Naive thymus-derived CD8-positive, alpha-beta T cell (primary cell): ENCODE measurements around the gene ARG1. TPM values are rescaled to one million over a fixed set of nuclear protein-coding genes. Genes with fewer than 3 reads are reported as not detected.
A peak's percentile ranks its signal among the peaks of the same experiment; 100 is the strongest.

Experiments
- ATAC-seq, 2 donors: fragments of 150-1000 bp; cut with Tn5 transposase in 1 of 2; sonication (Bioruptor Pico), chemical (Tn5 transposase) in 1 of 2; 1 replicate in 1 of 2; 2 replicates in 1 of 2; pipeline ENCODE4 v1.10.0; 2021; ENCODE audit warnings: mild to moderate bottlenecking in 2 of 2, moderate library complexity in 2 of 2
- POLR2A ChIA-PET: fragments of 350-600 bp; sonication (Branson Sonifier 250); formaldehyde crosslinking; loops from one replicate; lab custom pipeline; 2021; ENCODE audit warnings: antibody characterized with exemption; lab: Charles Lee
- DNase-seq, 10 donors: peaks; one replicate each; pipeline versions ENCODE4 v3.0.0 to v3.0.0-alpha.2; 2020 to 2022
- H3K27ac Mint-ChIP-seq, 10 donors: one replicate each; pipeline ENCODE4 v1.8.0; 2020 to 2022; ENCODE audit warnings: mild to moderate bottlenecking in 10 of 10, mixed read lengths in 10 of 10, moderate library complexity in 4 of 10, inconsistent platforms in 1 of 10
- H3K27me3 Mint-ChIP-seq, 5 donors: one replicate each; pipeline ENCODE4 v1.8.0; 2021 to 2022; ENCODE audit warnings: mixed read lengths in 5 of 5
- H3K36me3 Mint-ChIP-seq, 3 donors: one replicate each; pipeline ENCODE4 v1.8.0; 2020 to 2022; ENCODE audit warnings: mixed read lengths in 3 of 3, mild to moderate bottlenecking in 2 of 3, inconsistent platforms in 1 of 3
- H3K4me1 Mint-ChIP-seq, 4 donors: one replicate each; pipeline ENCODE4 v1.8.0; 2021 to 2022; ENCODE audit warnings: mixed read lengths in 4 of 4
- H3K4me3 Mint-ChIP-seq, 10 donors: one replicate each; pipeline ENCODE4 v1.8.0; 2020 to 2022; ENCODE audit warnings: mild to moderate bottlenecking in 10 of 10, mixed read lengths in 10 of 10, moderate library complexity in 6 of 10, inconsistent platforms in 1 of 10
- H3K9me3 Mint-ChIP-seq, 9 donors: one replicate each; pipeline ENCODE4 v1.8.0; 2020 to 2022; ENCODE audit warnings: mixed read lengths in 9 of 9, mild to moderate bottlenecking in 3 of 9, inconsistent platforms in 1 of 9, moderate library complexity in 1 of 9
- polyA plus RNA-seq, 3 donors: library from polyadenylated mRNA; unstranded; fragments of 300-500 nt; fragmentation: Illumina TruSeq; gene quantifications; one replicate each; pipeline ENCODE4 v1.2.3, GENCODE V29; 2021
- total RNA-seq, 8 experiments: library from RNA in 2 of 8; stranded (reverse) in 2 of 8; gene quantifications; one replicate each; pipeline ENCODE4 v1.2.3 and lab custom pipeline; 2021 to 2026

Gene ARG1
- total and polyA plus RNA-seq, 5 experiments from 2014 or later, result not detected

DNA sequence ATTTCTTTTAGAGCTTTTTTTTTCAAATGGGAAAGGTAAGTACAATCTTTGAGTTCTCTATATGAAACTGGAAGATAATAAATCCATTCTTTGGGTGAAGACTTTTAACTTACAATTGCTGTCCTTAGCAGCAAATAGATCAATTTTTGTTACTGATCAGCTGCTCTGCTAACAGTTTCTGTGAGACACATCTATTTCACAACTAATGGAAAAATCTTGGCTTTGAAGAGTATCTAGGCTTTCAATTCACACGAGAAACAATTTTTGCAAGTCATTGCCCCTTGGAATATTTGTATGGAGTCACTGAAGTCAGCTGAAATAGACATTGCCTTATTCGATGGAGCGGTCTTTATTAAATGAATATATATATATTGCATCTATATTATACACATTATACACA, 20.5 kb upstream of the ARG1 start:
- POLR2A ChIA-PET, result no interaction called here
- no peak overlapping the region for H3K4me3 Mint-ChIP-seq
- no peaks in the 10 kb centered on the region for H3K9me3 Mint-ChIP-seq
- peaks cover 0 to 4% (median 0%) of the 10 kb centered on the region in 5 donors for H3K27me3 Mint-ChIP-seq
- no peak for ATAC-seq
- no peaks in the 10 kb centered on the region for H3K4me1 Mint-ChIP-seq
- DNase-seq, result no peak
- H3K27ac Mint-ChIP-seq, result no peak overlapping the region
- peaks cover 0 to 4% (median 0%) of the 10 kb centered on the region in 3 donors for H3K36me3 Mint-ChIP-seq

DNA sequence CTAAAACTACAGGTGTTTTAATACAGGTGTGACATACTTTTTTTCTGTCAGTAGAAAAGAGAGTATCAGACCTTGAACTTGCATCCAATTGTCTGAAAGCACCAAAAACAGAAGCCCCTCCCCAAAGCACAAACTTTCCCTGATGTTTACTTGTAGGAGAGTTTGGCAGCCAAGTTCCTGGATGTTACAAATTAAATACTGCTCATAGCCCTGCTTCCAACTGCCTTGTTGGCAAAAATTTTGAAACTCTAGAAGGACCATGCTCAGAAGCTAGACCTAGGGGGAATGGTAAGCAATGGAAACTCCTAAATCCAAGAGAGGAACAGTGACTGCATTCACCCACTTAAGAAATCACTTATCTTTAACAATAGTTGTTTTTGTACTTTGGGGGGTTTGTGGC, 17.0 kb upstream of the ARG1 start:
- no peak overlapping the region for H3K27ac Mint-ChIP-seq
- POLR2A ChIA-PET, result no interaction called here
- DNase-seq (no peak), ATAC-seq (no peak)
- H3K36me3 Mint-ChIP-seq, result peaks cover 0 to 4% (median 2%) of the 10 kb centered on the region in 3 donors
- H3K4me1 Mint-ChIP-seq, result no peaks in the 10 kb centered on the region
- H3K9me3 Mint-ChIP-seq, result peaks cover 0 to 5% (median 0%) of the 10 kb centered on the region in 9 donors
- H3K4me3 Mint-ChIP-seq, result no peak overlapping the region
- H3K27me3 Mint-ChIP-seq, result peaks cover 0 to 4% (median 0%) of the 10 kb centered on the region in 5 donors

DNA sequence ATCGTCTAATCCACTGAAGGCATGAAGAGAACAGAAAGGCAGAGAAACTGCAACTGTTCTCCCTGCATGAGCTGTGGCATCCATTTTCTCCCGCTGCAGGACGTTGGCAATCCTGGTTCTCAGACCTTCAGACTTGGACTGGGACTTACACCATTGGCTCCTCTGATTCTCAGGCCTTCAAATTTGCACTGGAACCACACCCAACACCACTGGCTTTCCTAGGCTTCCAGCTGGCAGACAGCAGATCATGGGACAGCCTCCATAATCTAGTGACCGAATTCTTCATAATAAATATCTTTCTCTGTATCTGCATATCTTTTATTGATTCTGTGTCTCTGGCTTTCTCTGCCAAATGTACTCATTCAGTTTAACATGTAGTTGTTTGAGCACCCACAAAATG, 14.1 kb upstream of the ARG1 start:
- H3K4me1 Mint-ChIP-seq, result no peaks in the 10 kb centered on the region
- ATAC-seq, result no peak
- peaks cover 0 to 2% (median 0%) of the 10 kb centered on the region in 3 donors for H3K36me3 Mint-ChIP-seq

GRCh38 chr6:131561925-131562707, 10.9 kb upstream of the ARG1 start:
- no peaks in the 10 kb centered on the region for H3K4me1 Mint-ChIP-seq
- no peak overlapping the region for H3K27ac Mint-ChIP-seq
- POLR2A ChIA-PET, result no interaction called here
- DNase-seq (no peak), ATAC-seq (no peak)
- H3K9me3 Mint-ChIP-seq, result peaks cover 0 to 5% (median 0%) of the 10 kb centered on the region in 9 donors
- no peak overlapping the region for H3K4me3 Mint-ChIP-seq
- peaks cover 0 to 4% (median 3%) of the 10 kb centered on the region in 3 donors for H3K36me3 Mint-ChIP-seq
- peaks cover 0 to 3% (median 0%) of the 10 kb centered on the region in 5 donors for H3K27me3 Mint-ChIP-seq

More for the DNA sequence above, 14.1 kb upstream of the ARG1 start:
- Mint-ChIP-seq H3K4me3 (no peak overlapping the region), H3K27ac (peak overlapping the region in 1 of 10 donors; percentile 60), H3K9me3 (peaks cover 0 to 5% (median 0%) of the 10 kb centered on the region in 9 donors), H3K27me3 (peaks cover 0 to 2% (median 0%) of the 10 kb centered on the region in 5 donors)
- POLR2A ChIA-PET, result no interaction called here
- DNase-seq, result no peak

DNA sequence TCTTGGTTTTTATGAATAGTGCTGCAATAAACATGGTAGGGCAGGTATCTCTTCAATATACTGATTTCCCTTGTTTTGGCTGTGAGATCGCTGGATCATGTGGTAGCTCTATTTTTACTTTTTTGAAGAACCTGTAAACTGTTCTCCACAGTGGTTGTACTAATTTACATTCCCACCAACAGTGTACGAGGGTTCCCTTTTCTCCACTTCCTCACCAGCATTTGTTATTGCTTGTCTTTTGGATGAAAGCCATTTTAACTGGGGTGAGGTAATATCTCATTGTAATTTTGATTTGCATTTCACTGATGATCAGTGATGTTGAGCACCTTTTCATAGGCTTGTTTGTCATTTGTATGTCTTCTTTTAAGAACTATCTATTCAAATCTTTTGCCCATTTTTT, 8.0 kb upstream of the ARG1 start:
- Mint-ChIP-seq H3K36me3 (peaks cover 0 to 12% (median 5%) of the 10 kb centered on the region in 3 donors), H3K9me3 (peaks cover 0 to 5% (median 0%) of the 10 kb centered on the region in 9 donors), H3K27ac (no peak overlapping the region), H3K4me1 (no peaks in the 10 kb centered on the region), H3K27me3 (peaks cover 0 to 3% (median 0%) of the 10 kb centered on the region in 5 donors), H3K4me3 (no peak overlapping the region)
- ATAC-seq (no peak), DNase-seq (no peak)
- POLR2A ChIA-PET, result no interaction called here

DNA sequence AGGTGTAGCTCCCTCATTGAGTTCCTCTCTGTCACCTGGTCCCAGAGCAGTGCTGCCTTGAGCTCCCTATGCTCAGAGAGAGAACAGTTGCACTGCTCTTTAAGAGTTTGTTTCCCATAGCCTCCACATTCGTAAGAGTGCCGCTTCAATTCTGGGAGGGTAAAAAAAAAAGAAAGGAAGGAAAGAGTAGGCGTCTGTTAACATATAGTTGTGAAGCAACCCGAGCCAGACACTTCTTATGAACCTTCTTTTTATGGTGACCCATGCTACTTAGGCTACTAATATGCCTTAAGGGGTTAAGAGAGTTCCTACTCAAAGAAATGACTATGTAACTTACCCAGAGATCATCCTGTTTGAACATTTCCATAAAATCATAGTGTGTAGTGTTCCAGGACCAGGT, 4.3 kb upstream of the ARG1 start:
- ATAC-seq, result no peak
- Mint-ChIP-seq H3K27me3 (peaks cover 0 to 3% (median 0%) of the 10 kb centered on the region in 5 donors), H3K36me3 (peaks cover 0 to 34% (median 19%) of the 10 kb centered on the region in 3 donors), H3K4me1 (no peaks in the 10 kb centered on the region), H3K9me3 (peaks cover 0 to 2% (median 0%) of the 10 kb centered on the region in 9 donors), H3K27ac (no peak overlapping the region), H3K4me3 (no peak overlapping the region)
- POLR2A ChIA-PET, result no interaction called here
- no peak for DNase-seq

- DNase-seq (no peak), ATAC-seq (no peak)
- Mint-ChIP-seq H3K4me3 (no peak overlapping the region), H3K36me3 (peaks cover 4 to 56% (median 36%) of the 10 kb centered on the region in 3 donors), H3K4me1 (no peaks in the 10 kb centered on the region), H3K27ac (peak overlapping the region in 1 of 10 donors; percentile 2), H3K27me3 (no peaks in the 10 kb centered on the region), H3K9me3 (no peaks in the 10 kb centered on the region)
- POLR2A ChIA-PET, result no interaction called here
Observed at GRCh38 chr6:131574133-131574532, 1.1 kb downstream of the ARG1 start.

DNA sequence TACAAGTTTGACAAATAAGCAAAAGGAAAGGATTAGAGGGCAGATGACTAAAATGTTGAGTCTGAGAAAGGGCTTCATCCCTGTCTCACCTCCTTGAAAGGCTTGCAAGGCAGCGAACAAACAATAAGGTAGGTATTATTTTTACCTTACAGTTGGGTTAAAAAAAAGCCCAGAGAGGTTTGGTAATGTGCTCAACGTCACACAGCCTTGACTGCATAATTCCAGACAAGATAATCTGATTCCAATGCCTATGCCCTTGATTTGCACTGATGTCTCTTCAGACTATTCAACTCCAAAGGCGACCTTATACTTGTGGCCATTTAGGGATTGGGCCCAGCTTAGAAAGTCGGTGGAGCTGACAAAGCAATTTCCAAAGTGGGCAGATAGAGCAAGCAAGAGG, 1.7 kb downstream of the ARG1 start:
- ATAC-seq, result no peak
- POLR2A ChIA-PET, result no interaction called here
- H3K4me1 Mint-ChIP-seq, result no peaks in the 10 kb centered on the region
- H3K36me3 Mint-ChIP-seq, result peaks cover 4 to 60% (median 36%) of the 10 kb centered on the region in 3 donors
- no peak overlapping the region for H3K27ac Mint-ChIP-seq
- DNase-seq, result no peak
- no peaks in the 10 kb centered on the region for H3K9me3 Mint-ChIP-seq
- no peaks in the 10 kb centered on the region for H3K27me3 Mint-ChIP-seq
- no peak overlapping the region for H3K4me3 Mint-ChIP-seq

DNA sequence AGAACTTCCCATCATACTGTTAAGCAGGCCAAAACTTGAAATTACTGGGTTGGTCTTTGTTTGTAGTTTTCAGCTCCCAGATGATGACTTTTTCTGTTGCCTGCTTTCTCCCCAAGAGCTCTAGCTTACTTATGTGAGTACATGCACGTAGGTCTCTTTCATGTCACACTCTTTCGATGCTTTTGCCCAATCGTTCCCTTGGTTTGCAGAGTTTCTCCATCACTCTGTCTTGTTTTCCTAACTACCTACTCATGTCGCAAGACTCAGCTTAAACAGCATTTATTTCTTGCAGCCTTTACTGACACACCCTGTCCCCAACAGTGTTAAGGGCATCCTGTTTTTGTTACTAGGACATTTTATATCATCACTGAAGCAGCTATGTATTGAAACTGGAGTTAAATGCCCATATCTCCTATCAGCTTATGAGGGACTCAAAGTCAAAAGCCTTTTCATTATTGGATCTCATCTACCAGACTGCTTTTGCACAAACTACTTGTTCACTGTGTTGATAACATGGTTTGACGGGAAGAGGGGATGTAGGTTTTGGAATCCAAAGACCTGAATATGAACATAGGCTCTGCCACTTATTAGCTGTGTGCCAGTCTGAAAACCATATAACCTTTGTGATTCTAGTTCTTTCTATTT, 2.9 kb downstream of the ARG1 start:
- POLR2A ChIA-PET, result no interaction called here
- Mint-ChIP-seq H3K9me3 (no peaks in the 10 kb centered on the region), H3K4me3 (no peak overlapping the region), H3K27ac (peak overlapping the region in 1 of 10 donors; percentile 51), H3K27me3 (no peaks in the 10 kb centered on the region), H3K4me1 (no peaks in the 10 kb centered on the region), H3K36me3 (peaks cover 4 to 62% (median 42%) of the 10 kb centered on the region in 3 donors)
- DNase-seq (no peak), ATAC-seq (no peak)

GRCh38 chr6:131581523-131581922, 8.5 kb downstream of the ARG1 start:
- POLR2A ChIA-PET, result no interaction called here
- H3K9me3 Mint-ChIP-seq, result no peaks in the 10 kb centered on the region
- H3K27ac Mint-ChIP-seq, result peak overlapping the region in 1 of 10 donors; percentile 9
- ATAC-seq (no peak), DNase-seq (no peak)
- no peak overlapping the region for H3K4me3 Mint-ChIP-seq
- no peaks in the 10 kb centered on the region for H3K27me3 Mint-ChIP-seq
- H3K4me1 Mint-ChIP-seq, result peaks cover 0 to 1% (median 0%) of the 10 kb centered on the region in 4 donors
- peaks cover 0 to 84% (median 20%) of the 10 kb centered on the region in 3 donors for H3K36me3 Mint-ChIP-seq

GRCh38 chr6:131586543-131586942, 13.5 kb downstream of the ARG1 start:
- ATAC-seq (no peak), DNase-seq (no peak)
- Mint-ChIP-seq H3K4me1 (peaks cover 0 to 5% (median 0%) of the 10 kb centered on the region in 4 donors), H3K9me3 (no peaks in the 10 kb centered on the region), H3K27me3 (no peaks in the 10 kb centered on the region), H3K36me3 (peaks cover 5 to 86% (median 28%) of the 10 kb centered on the region in 3 donors), H3K4me3 (no peak overlapping the region), H3K27ac (peak overlapping the region in 1 of 10 donors; percentile 62)
- POLR2A ChIA-PET, result no interaction called here

DNA sequence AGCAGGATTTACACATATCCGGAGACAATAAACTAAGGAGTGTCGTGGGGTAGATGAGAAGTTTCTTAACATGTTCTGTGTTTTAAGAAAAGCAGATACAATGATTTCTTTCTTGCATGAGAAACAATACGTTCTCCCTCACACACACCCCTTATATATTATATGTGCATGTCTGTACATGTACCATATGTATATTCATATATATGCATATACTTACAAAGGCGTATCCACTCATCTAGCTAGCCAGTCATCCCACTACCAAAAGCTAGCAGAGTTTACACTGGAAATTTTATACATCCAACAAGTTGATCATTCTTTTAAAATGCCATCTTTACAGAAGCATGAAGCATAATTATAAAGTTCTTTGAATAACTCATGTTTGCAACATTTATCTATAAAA, 14.9 kb downstream of the ARG1 start:
- no peak overlapping the region for H3K4me3 Mint-ChIP-seq
- H3K27ac Mint-ChIP-seq, result no peak overlapping the region
- H3K27me3 Mint-ChIP-seq, result no peaks in the 10 kb centered on the region
- H3K36me3 Mint-ChIP-seq, result peaks cover 5 to 89% (median 34%) of the 10 kb centered on the region in 3 donors
- peaks cover 0 to 4% (median 0%) of the 10 kb centered on the region in 4 donors for H3K4me1 Mint-ChIP-seq
- no peaks in the 10 kb centered on the region for H3K9me3 Mint-ChIP-seq
- ATAC-seq (no peak), DNase-seq (no peak)
- POLR2A ChIA-PET, result no interaction called here

GRCh38 chr6:131588643-131589042, 15.6 kb downstream of the ARG1 start:
- Mint-ChIP-seq H3K36me3 (peaks cover 5 to 87% (median 34%) of the 10 kb centered on the region in 3 donors), H3K27me3 (no peaks in the 10 kb centered on the region), H3K27ac (peak overlapping the region in 3 of 10 donors; percentile 12 to 65 (median 43)), H3K4me1 (peaks cover 0 to 4% (median 0%) of the 10 kb centered on the region in 4 donors), H3K4me3 (no peak overlapping the region), H3K9me3 (no peaks in the 10 kb centered on the region)
- POLR2A ChIA-PET, result no interaction called here
- ATAC-seq (no peak), DNase-seq (no peak)
